H1 (cell line): ENCODE results near the gene MAPK8IP3. TPM values are rescaled to one million over a fixed set of nuclear protein-coding genes. Genes with fewer than 3 reads are reported as not detected.

Experiments
- CTCF ChIP-seq, 3 experiments: IDR thresholded peaks; 1 replicate in 2 of 3; 2 replicates in 1 of 3; pipeline versions ENCODE4 v1.5.1 to v1.6.1; 2011; ENCODE audit warnings: low read length in 3 of 3, mild to moderate bottlenecking in 3 of 3, inconsistent platforms in 2 of 3, low read depth in 1 of 3, moderate library complexity in 1 of 3; ENCODE audit not compliant: insufficient read depth in 1 of 3; ENCODE audit errors: control extremely low read depth in 1 of 3
- HDAC2 ChIP-seq, 2 experiments: fragments of 300-600 bp in 1 of 2; sonication (generic) in 1 of 2; IDR thresholded peaks; 2 replicates each; pipeline ENCODE4 v1.6.1; 2011 to 2012; ENCODE audit warnings: low read depth in 2 of 2, low read length in 2 of 2, mild to moderate bottlenecking in 2 of 2, moderate library complexity in 2 of 2, borderline replicate concordance in 1 of 2, inconsistent platforms in 1 of 2
- JUN ChIP-seq: IDR thresholded peaks from 2 replicates; pipeline ENCODE4 v1.6.1; 2011; ENCODE audit warnings: low read depth, mild to moderate bottlenecking, improper control_type of control experiment, low read length
- KDM5A ChIP-seq: fragments of 200-600 bp; IDR thresholded peaks from 2 replicates; pipeline ENCODE4 v1.7.1; 2012; ENCODE audit warnings: mild to moderate bottlenecking, low read length, inconsistent platforms, mixed read lengths
- RAD21 ChIP-seq, 2 experiments: IDR thresholded peaks in 1 of 2; conservative IDR thresholded peaks in 1 of 2; 2 replicates each; pipeline ENCODE4 v1.6.1; 2011; ENCODE audit warnings: low read depth in 2 of 2, low read length in 2 of 2, improper control_type of control experiment in 1 of 2, inconsistent platforms in 1 of 2, mild to moderate bottlenecking in 1 of 2, moderate library complexity in 1 of 2
- SIX5 ChIP-seq: IDR thresholded peaks from 2 replicates; pipeline ENCODE4 v1.6.1; 2011; ENCODE audit warnings: mild to moderate bottlenecking, low read depth, low read length
- USF2 ChIP-seq: IDR thresholded peaks from 2 replicates; pipeline ENCODE4 v1.6.1; 2011; ENCODE audit warnings: low read length, improper control_type of control experiment
- polyA plus RNA-seq, 7 experiments: library from polyadenylated mRNA; depleted of rRNA in 3 of 7; stranded (reverse) in 5 of 7; unstranded in 2 of 7; fragments of >200 nt in 5 of 7; fragments of 200-250 nt in 2 of 7; gene quantifications; 1 replicate in 5 of 7; 2 replicates in 1 of 7; 4 replicates in 1 of 7; pipeline versions ENCODE4 v1.2.1 to v1.2.3, GENCODE V29; 2011 to 2013; ENCODE audit warnings: missing spikeins in 2 of 7, mixed read lengths in 2 of 7
- total RNA-seq: library from RNA; stranded (reverse); fragmentation: NEBNext Ultra II Directional; extraction: Animal tissue kit (Norgen Biotek cat#: 25700); gene quantifications from 2 replicates; pipeline ENCODE4 v1.2.1, GENCODE V29; 2021

The MAPK8IP3 gene
- total and polyA plus RNA-seq, 2 of the 8 experiments (the other 6 are each of a cell fraction or from before 2014, with no cell fraction given): 16.9 to 43.4 TPM

GRCh38 chr16:1668612-1669319, 37.2 kb upstream of the MAPK8IP3 start (continued):
- TF ChIP-seq CTCF (IDR thresholded peaks at IDR 0.05; ENCODE audit: control extremely low read depth in 1 of 3, insufficient read depth in 1 of 3, low read depth in 1 of 3, low read length in 3 of 3) (no peak), SIX5 (no peak), JUN (no peak), KDM5A (no peak), USF2 (no peak), HDAC2 (IDR thresholded peaks at IDR 0.05; ENCODE audit: borderline replicate concordance in 1 of 2, low read depth in 2 of 2, low read length in 2 of 2) (no peak), RAD21 (IDR thresholded peaks at IDR 0.05 in 1 of 2, conservative IDR thresholded peaks at IDR 0.05 in 1 of 2; ENCODE audit: low read depth in 2 of 2, low read length in 2 of 2) (no peak)
- TF ChIP-seq, all 59 proteins: peak for 0
